Measurements from ENCODE around the gene DLG2. TPM values are rescaled to one million over a fixed set of nuclear protein-coding genes. Genes with fewer than 3 reads are reported as not detected.

Gene DLG2
- total and polyA plus RNA-seq, 11 donors: 2.4 to 13.9 (median 7.1) TPM

- Histone ChIP-seq H3K27ac (no peak overlapping the region), H3K36me3 (no peaks in the 10 kb centered on the region), H3K9me3 (no peaks in the 10 kb centered on the region), H3K27me3 (no peaks in the 10 kb centered on the region), H3K4me1 (peaks cover 0 to 6% (median 0%) of the 10 kb centered on the region in 12 donors), H3K4me3 (no peak overlapping the region)
- WGBS, 4 donors: 81 to 86% (median 84%) methylated on average over 5 of the region's 5 CpGs
- DNase-seq (no peak), ATAC-seq (no peak)
- TF ChIP-seq CTCF (IDR thresholded peaks at IDR 0.05): no peak
- no peak for TF ChIP-seq POLR2A (IDR thresholded peaks at IDR 0.05)
- intact Hi-C loops (cut with DNase I): no loop called here
Observed at GRCh38 chr11:83909579-83910534, 1717.3 kb downstream of the DLG2 start.

GRCh38 chr11:83908298-83908856, 1718.8 kb downstream of the DLG2 start:
- TF ChIP-seq CTCF (IDR thresholded peaks at IDR 0.05) (no peak), POLR2A (IDR thresholded peaks at IDR 0.05) (no peak)
- intact Hi-C loops (cut with DNase I): no loop called here
- no peaks in the 10 kb centered on the region for H3K4me1 ChIP-seq
- no peaks in the 10 kb centered on the region for H3K27me3 ChIP-seq
- ATAC-seq (no peak), DNase-seq (no peak)
- no peak overlapping the region for H3K27ac ChIP-seq
- 80 to 90% (median 85%) methylated on average over 7 of the region's 7 CpGs for WGBS, 4 donors
- no peaks in the 10 kb centered on the region for H3K9me3 ChIP-seq
- no peaks in the 10 kb centered on the region for H3K36me3 ChIP-seq
- H3K4me3 ChIP-seq: no peak overlapping the region

- TF ChIP-seq POLR2A (IDR thresholded peaks at IDR 0.05) (no peak), CTCF (IDR thresholded peaks at IDR 0.05) (no peak)
- ATAC-seq (peak in 2 of 4 donors; percentile 32 to 59), DNase-seq (no peak)
- Histone ChIP-seq H3K4me1 (no peaks in the 10 kb centered on the region), H3K9me3 (no peaks in the 10 kb centered on the region), H3K27ac (no peak overlapping the region), H3K36me3 (no peaks in the 10 kb centered on the region), H3K4me3 (no peak overlapping the region), H3K27me3 (no peaks in the 10 kb centered on the region)
- intact Hi-C loops (cut with DNase I): no loop called here
Observed at GRCh38 chr11:83895516-83895915, 1731.6 kb downstream of the DLG2 start.

- DNase-seq (no peak), ATAC-seq (no peak)
- 86 to 91% (median 88%) methylated on average over 1 of the region's 1 CpG for WGBS, 4 donors
Observed at GRCh38 chr11:83881428-83881827, 1745.7 kb downstream of the DLG2 start.

More at GRCh38 chr11:83881428-83881827, 1745.7 kb downstream of the DLG2 start:
- no peaks in the 10 kb centered on the region for H3K4me1 ChIP-seq
- H3K36me3 ChIP-seq: no peaks in the 10 kb centered on the region
- no peak overlapping the region for H3K4me3 ChIP-seq
- TF ChIP-seq CTCF (IDR thresholded peaks at IDR 0.05) (no peak), POLR2A (IDR thresholded peaks at IDR 0.05) (no peak)
- peaks cover 0 to 6% (median 0%) of the 10 kb centered on the region in 12 donors for H3K9me3 ChIP-seq
- H3K27me3 ChIP-seq: no peaks in the 10 kb centered on the region
- intact Hi-C loops (cut with DNase I): no loop called here
- H3K27ac ChIP-seq: no peak overlapping the region
